HG02642 (cell line): ENCODE data around the gene PLXNA4.
"Not testable (repeated sequence)": the region's sequence is repeated elsewhere in the genome, so short reads cannot be mapped to it uniquely, and the experiment has no call there.

Experiments used
- ATAC-seq: cut with Tn5 transposase; IDR thresholded peaks from one replicate; pipeline ENCODE4 v1.9.1; 2021; ENCODE audit warnings: mild to moderate bottlenecking; ENCODE audit not compliant: unreplicated experiment, poor library complexity

The PLXNA4 gene

GRCh38 chr7:132575982-132576720 lies at the start of gene PLXNA4:
Gene PLXNA4, minus strand, starts transcription at chr7:132576470. Its CDS starts 67,777 bp downstream, at chr7:132508693.
- ATAC-seq: no peak

- no peak for ATAC-seq
Measured at GRCh38 chr7:132625651-132626050, 49.4 kb upstream of the PLXNA4 start.

- no peak for ATAC-seq
Measured at GRCh38 chr7:132622081-132622480, 45.8 kb upstream of the PLXNA4 start.

GRCh38 chr7:132619967-132620366 lies 43.7 kb upstream of the PLXNA4 start:
- no peak for ATAC-seq

- ATAC-seq: no peak
Measured at GRCh38 chr7:132618956-132619305, 42.7 kb upstream of the PLXNA4 start.

GRCh38 chr7:132618271-132618955 lies 42.1 kb upstream of the PLXNA4 start:
- ATAC-seq: no peak

- ATAC-seq: no peak
Measured at GRCh38 chr7:132614428-132615318, 38.4 kb upstream of the PLXNA4 start.

- no peak for ATAC-seq
Measured at GRCh38 chr7:132613737-132614136, 37.5 kb upstream of the PLXNA4 start.

- ATAC-seq: no peak
Measured at GRCh38 chr7:132610995-132611394, 34.7 kb upstream of the PLXNA4 start.

GRCh38 chr7:132609906-132610520 lies 33.7 kb upstream of the PLXNA4 start:
- ATAC-seq: no peak

- ATAC-seq: no peak
Measured at GRCh38 chr7:132609222-132609621, 33.0 kb upstream of the PLXNA4 start.

- no peak for ATAC-seq
Measured at GRCh38 chr7:132608523-132608922, 32.3 kb upstream of the PLXNA4 start.

- no peak for ATAC-seq
Measured at GRCh38 chr7:132607656-132608055, 31.4 kb upstream of the PLXNA4 start.

GRCh38 chr7:132604121-132604520 lies 27.9 kb upstream of the PLXNA4 start:
- ATAC-seq: no peak

GRCh38 chr7:132603220-132603833 lies 27.1 kb upstream of the PLXNA4 start:
- ATAC-seq: no peak

GRCh38 chr7:132601783-132602182 lies 25.5 kb upstream of the PLXNA4 start:
- ATAC-seq: no peak

- no peak for ATAC-seq
Measured at GRCh38 chr7:132596588-132596987, 20.3 kb upstream of the PLXNA4 start.

- ATAC-seq: not testable (repeated sequence)
Measured at GRCh38 chr7:132594741-132595140, 18.5 kb upstream of the PLXNA4 start.

- no peak for ATAC-seq
Measured at GRCh38 chr7:132592936-132593335, 16.7 kb upstream of the PLXNA4 start.
